Stimulated activated CD8-positive, alpha-beta memory T cell treated with anti-CD3 and anti-CD28 coated beads, Interleukin-7, amount 100 ng/mL, for 4 hours (primary cell): Measurements from ENCODE around the gene CXCL6.

Experiments used
- DNase-seq, 2 donors: peaks; one replicate each; pipeline ENCODE4 v3.0.0-alpha.2; 2020; ENCODE audit warnings: low read depth in 2 of 2

The CXCL6 gene

GRCh38 chr4:73836373-73837279, at the start of gene CXCL6:
Gene CXCL6, plus strand, starts transcription at chr4:73836678. Its CDS starts 73 bp downstream, at chr4:73836751.
- no peak for DNase-seq

GRCh38 chr4:73788411-73788810, 48.1 kb upstream of the CXCL6 start:
- no peak for DNase-seq

GRCh38 chr4:73798842-73799241, 37.6 kb upstream of the CXCL6 start:
- DNase-seq: no peak

GRCh38 chr4:73800206-73800605, 36.3 kb upstream of the CXCL6 start:
- DNase-seq: no peak

GRCh38 chr4:73801692-73802091, 34.8 kb upstream of the CXCL6 start:
- DNase-seq: no peak

GRCh38 chr4:73803213-73803612, 33.3 kb upstream of the CXCL6 start:
- DNase-seq: no peak

GRCh38 chr4:73810191-73810590, 26.3 kb upstream of the CXCL6 start:
- no peak for DNase-seq

- DNase-seq: no peak
These were observed 24.6 kb upstream of the CXCL6 start for GRCh38 chr4:73811841-73812240.

- DNase-seq: no peak
These were observed 21.8 kb upstream of the CXCL6 start for GRCh38 chr4:73814679-73815078.

- DNase-seq: no peak
These were observed 21.3 kb upstream of the CXCL6 start for GRCh38 chr4:73815145-73815544.

- DNase-seq: no peak
These were observed 19.7 kb upstream of the CXCL6 start for GRCh38 chr4:73816814-73817213.

- DNase-seq: no peak
These were observed 19.1 kb upstream of the CXCL6 start for GRCh38 chr4:73817341-73817740.

- DNase-seq: no peak
These were observed 15.2 kb upstream of the CXCL6 start for GRCh38 chr4:73821325-73821724.

GRCh38 chr4:73822389-73822788, 14.1 kb upstream of the CXCL6 start:
- no peak for DNase-seq

GRCh38 chr4:73822812-73823504, 13.5 kb upstream of the CXCL6 start:
- no peak for DNase-seq

- DNase-seq: no peak
These were observed 12.7 kb upstream of the CXCL6 start for GRCh38 chr4:73823760-73824159.

GRCh38 chr4:73828956-73829355, 7.5 kb upstream of the CXCL6 start:
- no peak for DNase-seq

- DNase-seq: no peak
These were observed 4.9 kb upstream of the CXCL6 start for GRCh38 chr4:73831569-73831968.

GRCh38 chr4:73832651-73833237, 3.7 kb upstream of the CXCL6 start:
- no peak for DNase-seq

GRCh38 chr4:73839071-73839470, 2.6 kb downstream of the CXCL6 start:
- no peak for DNase-seq

GRCh38 chr4:73839715-73840114, 3.2 kb downstream of the CXCL6 start:
- DNase-seq: no peak

GRCh38 chr4:73841243-73841925, 4.9 kb downstream of the CXCL6 start:
- DNase-seq: no peak
